ENCODE data around the gene RPS27L. TPM values are rescaled to one million over a fixed set of nuclear protein-coding genes. Genes with fewer than 3 reads are reported as not detected.

RPS27L gene
- total and polyA plus RNA-seq, 2 experiments from 2014 or later: 85.9 to 1,011 TPM

DNA sequence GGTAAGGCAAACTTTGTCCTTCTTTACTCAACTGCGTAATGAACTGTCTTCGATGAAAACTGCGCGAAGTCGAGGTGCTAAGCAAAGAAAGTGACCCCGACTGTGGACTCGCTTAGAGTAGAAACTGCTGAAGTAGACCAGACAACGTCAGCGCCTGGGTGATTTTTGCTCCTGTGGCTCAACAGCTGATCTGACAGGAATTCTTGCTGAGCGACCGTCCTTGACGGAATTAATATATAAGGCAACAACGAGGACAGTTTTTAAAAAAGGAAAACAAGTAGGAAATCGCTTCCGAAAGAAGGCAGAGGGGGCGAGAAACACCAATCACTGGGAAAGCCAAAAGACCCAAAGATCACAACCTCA is 541 bp downstream of the RPS27L start (continued):
- TF ChIP-seq, protein P1, sequence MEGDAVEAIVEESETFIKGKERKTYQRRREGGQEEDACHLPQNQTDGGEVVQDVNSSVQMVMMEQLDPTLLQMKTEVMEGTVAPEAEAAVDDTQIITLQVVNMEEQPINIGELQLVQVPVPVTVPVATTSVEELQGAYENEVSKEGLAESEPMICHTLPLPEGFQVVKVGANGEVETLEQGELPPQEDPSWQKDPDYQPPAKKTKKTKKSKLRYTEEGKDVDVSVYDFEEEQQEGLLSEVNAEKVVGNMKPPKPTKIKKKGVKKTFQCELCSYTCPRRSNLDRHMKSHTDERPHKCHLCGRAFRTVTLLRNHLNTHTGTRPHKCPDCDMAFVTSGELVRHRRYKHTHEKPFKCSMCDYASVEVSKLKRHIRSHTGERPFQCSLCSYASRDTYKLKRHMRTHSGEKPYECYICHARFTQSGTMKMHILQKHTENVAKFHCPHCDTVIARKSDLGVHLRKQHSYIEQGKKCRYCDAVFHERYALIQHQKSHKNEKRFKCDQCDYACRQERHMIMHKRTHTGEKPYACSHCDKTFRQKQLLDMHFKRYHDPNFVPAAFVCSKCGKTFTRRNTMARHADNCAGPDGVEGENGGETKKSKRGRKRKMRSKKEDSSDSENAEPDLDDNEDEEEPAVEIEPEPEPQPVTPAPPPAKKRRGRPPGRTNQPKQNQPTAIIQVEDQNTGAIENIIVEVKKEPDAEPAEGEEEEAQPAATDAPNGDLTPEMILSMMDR (conservative IDR thresholded peaks at IDR 0.05; ENCODE audit: low read depth in 2 of 2): no peak
- TF ChIP-seq CREB1 (CRISPR knock-in tag; IDR thresholded peaks at IDR 0.05; ENCODE audit: low read depth) (no peak), REST (IDR thresholded peaks at IDR 0.05; ENCODE audit: unreplicated experiment) (no peak), ZNF114 (CRISPR knock-in tag; IDR thresholded peaks at IDR 0.05) (no peak)

DNA sequence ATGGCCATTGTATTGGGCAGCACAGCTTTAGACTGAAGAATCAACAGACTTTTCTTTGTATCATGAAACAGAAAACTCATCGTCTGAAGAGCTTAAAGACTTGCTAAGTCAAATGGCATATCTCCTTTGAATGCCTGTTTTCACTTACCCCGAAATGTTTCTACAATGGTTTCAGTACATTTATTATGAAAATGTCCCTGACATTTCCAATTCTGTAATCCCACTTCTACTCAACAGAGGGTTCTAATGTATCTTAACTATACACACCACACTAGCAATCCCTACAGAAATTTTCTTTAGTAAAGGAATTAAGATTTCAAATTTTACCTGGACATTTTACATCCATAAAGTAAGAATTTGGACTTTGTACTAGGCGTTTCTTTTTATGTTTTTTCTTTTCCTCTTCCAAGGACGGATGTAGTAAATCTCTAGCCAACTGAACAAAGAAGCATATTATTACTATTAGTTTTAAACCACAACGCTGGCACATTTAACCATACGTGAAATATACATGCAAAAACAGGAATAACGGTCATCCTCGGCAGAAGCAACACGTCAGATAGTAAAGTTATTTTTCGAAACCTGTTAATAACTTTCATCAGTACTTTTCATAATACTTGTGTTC is 1.1 kb downstream of the RPS27L start:
- no peak for TF ChIP-seq JUNB (IDR thresholded peaks at IDR 0.05; ENCODE audit: unreplicated experiment)
- TF ChIP-seq CREB1 (CRISPR knock-in tag; IDR thresholded peaks at IDR 0.05; ENCODE audit: low read depth): no peak
- TF ChIP-seq ZNF331 (CRISPR knock-in tag; IDR thresholded peaks at IDR 0.05; ENCODE audit: low read depth): no peak
- no peak for TF ChIP-seq EZH2phosphoT487 (IDR thresholded peaks at IDR 0.05; ENCODE audit: unreplicated experiment)
- TF ChIP-seq POLR2AphosphoS5 (IDR thresholded peaks at IDR 0.05; ENCODE audit: low read depth): no peak
- no peaks in the 10 kb centered on the region for H3K27me3 ChIP-seq (ENCODE audit: insufficient read depth)
- Mint-ChIP-seq H3K27me3 (ENCODE audit: insufficient read depth, low read depth, poor library complexity) (peaks cover 2% of the 10 kb centered on the region), H3K36me3 (ENCODE audit: low read depth) (peaks cover 30% of the 10 kb centered on the region; the same call in 2 of the 3 replicates), H3K4me3 (peak overlapping the region; percentile 95), H3K4me1 (peaks cover 6% of the 10 kb centered on the region), H3K9me3 (no peaks in the 10 kb centered on the region), H3K27ac (0 out of 2 replicates have a peak overlapping the region, but pooled peaks have one; percentile 96)
- no peaks in the 10 kb centered on the region for H3K9me2 ChIP-seq (ENCODE audit: insufficient read depth)
- H3K4me2 ChIP-seq: peak overlapping the region; percentile 74
- peaks cover 28% of the 10 kb centered on the region for H3K36me3 ChIP-seq (ENCODE audit: insufficient read depth)
- H3F3A ChIP-seq (replicated peaks; ENCODE audit: low read depth): peaks cover 5% of the 10 kb centered on the region
- no peak for DNase-seq (ENCODE audit: low spot score)
- peaks cover 28% of the 10 kb centered on the region for H3K79me2 ChIP-seq (replicated peaks; ENCODE audit: insufficient read depth)
- peak overlapping the region; percentile 83 for H3K4me3 ChIP-seq
- H3K4me1 ChIP-seq (ENCODE audit: insufficient read depth): no peaks in the 10 kb centered on the region
- no peaks in the 10 kb centered on the region for H4K20me1 ChIP-seq (replicated peaks; ENCODE audit: insufficient read depth)
- ATAC-seq: no peak
- peak overlapping the region; percentile 96; the same call in 1 of the 2 replicates for H3K27ac ChIP-seq (ENCODE audit: low read depth)
- no peak overlapping the region for H2AFZ ChIP-seq

Measured in GM23338 (cell line).